IMR-90 (cell line): Measurements from ENCODE around the gene ITGA2. TPM values are rescaled to one million over a fixed set of nuclear protein-coding genes. Genes with fewer than 3 reads are reported as not detected.

Source experiments
- ATAC-seq: fragments of 200-7000 bp; cut with Tn5 transposase; 2 replicates; pipeline ENCODE4 v1.9.1; 2020; ENCODE audit warnings: low read depth, mild to moderate bottlenecking, moderate library complexity
- BruUV-seq: library from RNA; stranded (reverse); fragments of 400-500 nt; replicated peaks from 2 replicates; lab custom pipeline; 2021; lab: Mats Ljungman, UMichigan
- CTCF ChIA-PET: fragments of 300-600 bp; formaldehyde crosslinking; extraction: SDS; loops from one replicate; lab custom pipeline; 2021; ENCODE audit warnings: antibody characterized with exemption; lab: Yijun Ruan, JAX
- POLR2A ChIA-PET: fragments of 300-600 bp; sonication (Branson Sonifier 250); formaldehyde crosslinking; loops from one replicate; lab custom pipeline; 2022; ENCODE audit warnings: antibody characterized with exemption; ENCODE audit not compliant: unreplicated experiment; lab: Charles Lee
- DNase-seq: peaks from one replicate; pipeline ENCODE4 v3.0.0; 2013
- H2AFZ ChIP-seq: replicated peaks from 2 replicates; pipeline ENCODE3; 2013; ENCODE audit warnings: low read length, mild to moderate bottlenecking; ENCODE audit not compliant: poor library complexity
- H2AK5ac ChIP-seq: 2 replicates; pipeline ENCODE4 v1.6.1; 2013; ENCODE audit warnings: low read depth, low read length, inconsistent platforms
- H2AK9ac ChIP-seq: replicated peaks from 2 replicates; pipeline ENCODE3; 2013; ENCODE audit warnings: mild to moderate bottlenecking, low read depth, low read length, moderate library complexity; ENCODE audit not compliant: poor library complexity
- H2BK120ac ChIP-seq: 2 replicates; pipeline ENCODE4 v1.6.1; 2013; ENCODE audit warnings: low read depth, low read length, inconsistent platforms
- H2BK15ac ChIP-seq: 3 replicates; pipeline ENCODE4 v1.6.1; 2013; ENCODE audit warnings: low read depth, low read length, inconsistent platforms
- H2BK20ac ChIP-seq: 2 replicates; pipeline ENCODE4 v1.6.1; 2013; ENCODE audit warnings: low read depth, mild to moderate bottlenecking, inconsistent platforms, low read length, moderate library complexity
- H2BK5ac ChIP-seq: 2 replicates; pipeline ENCODE4 v1.6.1; 2013; ENCODE audit warnings: mild to moderate bottlenecking, low read depth, low read length, inconsistent platforms; ENCODE audit not compliant: poor library complexity, severe bottlenecking
- H3K14ac ChIP-seq: replicated peaks from 2 replicates; pipeline ENCODE4 v1.6.1; 2013; ENCODE audit warnings: low read depth, low read length, inconsistent platforms
- H3K18ac ChIP-seq: 2 replicates; pipeline ENCODE4 v1.6.1; 2013; ENCODE audit warnings: low read depth, low read length, control low read depth
- H3K23ac ChIP-seq: 2 replicates; pipeline ENCODE4 v1.6.1; 2013; ENCODE audit warnings: low read depth, low read length, inconsistent platforms
- H3K27ac ChIP-seq: 2 replicates; pipeline ENCODE4 v1.5.1; 2013; ENCODE audit warnings: mild to moderate bottlenecking, control low read depth, low read length; ENCODE audit not compliant: insufficient read depth
- H3K27me3 ChIP-seq: 2 replicates; pipeline ENCODE4 v1.6.1; 2013; ENCODE audit warnings: low read length; ENCODE audit not compliant: control insufficient read depth, insufficient read depth
- H3K36me3 ChIP-seq: 2 replicates; pipeline ENCODE4 v1.6.1; 2013; ENCODE audit warnings: low read length, mixed read lengths; ENCODE audit not compliant: control insufficient read depth, insufficient read depth
- H3K4ac ChIP-seq: 2 replicates; pipeline ENCODE4 v1.6.1; 2013; ENCODE audit warnings: low read depth, low read length, inconsistent platforms
- H3K4me1 ChIP-seq: 2 replicates; pipeline ENCODE4 v1.6.1; 2013; ENCODE audit warnings: low read length, mixed read lengths; ENCODE audit not compliant: control insufficient read depth, insufficient read depth
- H3K4me2 ChIP-seq: 2 replicates; pipeline ENCODE4 v1.6.1; 2013; ENCODE audit warnings: low read depth, mild to moderate bottlenecking, control low read depth, low read length, moderate library complexity
- H3K4me3 ChIP-seq: 2 replicates; pipeline ENCODE4 v1.5.1; 2013; ENCODE audit warnings: low read depth, mild to moderate bottlenecking, control low read depth, low read length, moderate library complexity; ENCODE audit not compliant: insufficient read depth
- H3K56ac ChIP-seq: 2 replicates; pipeline ENCODE4 v1.6.1; 2013; ENCODE audit warnings: low read length, inconsistent platforms; ENCODE audit not compliant: insufficient read depth; ENCODE audit errors: extremely low read depth
- H3K79me1 ChIP-seq, 2 experiments: 2 replicates each; pipeline ENCODE4 v1.6.1; 2013; ENCODE audit warnings: low read length in 2 of 2, inconsistent platforms in 1 of 2, low read depth in 1 of 2
- H3K9ac ChIP-seq: 2 replicates; pipeline ENCODE4 v1.6.1; 2013; ENCODE audit warnings: low read depth, low read length, control low read depth
- H3K9me1 ChIP-seq: 2 replicates; pipeline ENCODE4 v1.6.1; 2013; ENCODE audit warnings: low read length, inconsistent platforms; ENCODE audit not compliant: insufficient read depth
- H3K9me3 ChIP-seq: 2 replicates; pipeline ENCODE4 v1.6.1; 2013; ENCODE audit warnings: low read length; ENCODE audit not compliant: control insufficient read depth, insufficient read depth
- H4K20me1 ChIP-seq: 2 replicates; pipeline ENCODE4 v1.6.1; 2013; ENCODE audit warnings: low read length, inconsistent platforms; ENCODE audit not compliant: insufficient read depth
- H4K5ac ChIP-seq: 2 replicates; pipeline ENCODE4 v1.6.1; 2013; ENCODE audit warnings: mild to moderate bottlenecking, low read depth, low read length, control low read depth
- H4K8ac ChIP-seq, 2 experiments: 2 replicates each; pipeline ENCODE4 v1.6.1; 2013; ENCODE audit warnings: low read depth in 2 of 2, low read length in 2 of 2, control low read depth in 1 of 2, inconsistent platforms in 1 of 2
- H4K91ac ChIP-seq: 2 replicates; pipeline ENCODE4 v1.6.1; 2013; ENCODE audit warnings: low read depth, low read length, inconsistent platforms; ENCODE audit not compliant: insufficient read depth
- CTCF ChIP-seq: conservative IDR thresholded peaks from 2 replicates; pipeline ENCODE4 v1.5.1; 2012; ENCODE audit warnings: mild to moderate bottlenecking, low read depth, low read length, improper control_type of control experiment
- FOS ChIP-seq: fragments of 150-350 bp; IDR thresholded peaks from 2 replicates; pipeline ENCODE4 v1.6.1; 2016; ENCODE audit warnings: low read depth, low read length
- MXI1 ChIP-seq: IDR thresholded peaks from 2 replicates; pipeline ENCODE4 v1.6.1; 2012; ENCODE audit warnings: low read depth, mild to moderate bottlenecking, low read length, moderate library complexity, borderline replicate concordance
- POLR2A ChIP-seq: IDR thresholded peaks from 2 replicates; pipeline ENCODE4 v1.6.1; 2012; ENCODE audit warnings: mild to moderate bottlenecking, low read depth, low read length
- dilution Hi-C: fragments of 300-500 bp; cut with HindIII; formaldehyde crosslinking; loops from one replicate; pipeline ENCODE4 v1.14.3; 2018; ENCODE audit warnings: low sequenced_read_pairs; ENCODE audit not compliant: unreplicated experiment
- in situ Hi-C: fragments of 300-500 bp; cut with MboI; formaldehyde crosslinking; loops from 3 replicates; pipeline ENCODE4 v1.14.3; 2019; ENCODE audit warnings: low sequenced_read_pairs, inconsistent platforms, mixed read lengths
- intact Hi-C: fragments of 100-400 bp; cut with micrococcal nuclease; formaldehyde crosslinking; loops from 2 replicates; pipeline ENCODE4 v1.10.0; 2022
- polyA plus RNA-seq, 3 experiments: library from polyadenylated mRNA; depleted of rRNA; stranded (reverse); fragments of >200 nt; gene quantifications; 2 replicates each; pipeline ENCODE4 v1.2.3, GENCODE V29; 2012; ENCODE audit warnings: low replicate concordance in 1 of 3
- total RNA-seq: library from RNA; depleted of rRNA; stranded (reverse); fragments of >200 nt; gene quantifications from 2 replicates; pipeline ENCODE4 v1.2.3, GENCODE V29; 2012

ITGA2 gene
- total and polyA plus RNA-seq, 2 of the 4 experiments (the other 2 are of a cell fraction): 23.3 to 93.4 TPM

- no peak overlapping the region for H4K8ac ChIP-seq
- no peak overlapping the region for H3K56ac ChIP-seq
- POLR2A ChIA-PET: no interaction called here
- peaks cover 2% of the 10 kb centered on the region; the same call in 1 of the 2 replicates for H3K9me1 ChIP-seq
- BruUV-seq: no TSS peak
- H4K5ac ChIP-seq: no peak overlapping the region
- no peak overlapping the region for H3K27ac ChIP-seq
- H3K9me3 ChIP-seq: no peaks in the 10 kb centered on the region
- no peak overlapping the region for H3K23ac ChIP-seq
- no peak overlapping the region for H2AFZ ChIP-seq
- H3K14ac ChIP-seq: no peak overlapping the region
- no peak overlapping the region for H2AK9ac ChIP-seq
- peaks cover 8% of the 10 kb centered on the region in 2 experiments; a peak in 2 of 4 replicates for H3K79me1 ChIP-seq
- CTCF ChIA-PET: interaction anchor here (1.2 kb wide), 1 partner anchor 135 kb away, joined by 4 read pairs; no protein-coding TSS in a partner anchor
- no peaks in the 10 kb centered on the region for H4K20me1 ChIP-seq
- no peak overlapping the region for H2BK20ac ChIP-seq
- H3K4ac ChIP-seq: no peak overlapping the region
- H2BK5ac ChIP-seq: no peak overlapping the region
- dilution Hi-C loops: no loop called here
- H2BK120ac ChIP-seq: no peak overlapping the region
- intact Hi-C loops: no loop called here
- ATAC-seq (no peak), DNase-seq (no peak)
- H3K4me2 ChIP-seq: no peak overlapping the region
- TF ChIP-seq POLR2A: no peak
- no peak for TF ChIP-seq MXI1
- TF ChIP-seq FOS: no peak
- TF ChIP-seq CTCF: no peak
- peaks cover 46% of the 10 kb centered on the region for H3K36me3 ChIP-seq
- H2BK15ac ChIP-seq: no peak overlapping the region
- no peak overlapping the region for H3K18ac ChIP-seq
- no peaks in the 10 kb centered on the region for H3K27me3 ChIP-seq
- no peak overlapping the region for H4K91ac ChIP-seq
- H2AK5ac ChIP-seq: no peak overlapping the region
- H3K4me1 ChIP-seq: 0 out of 2 replicates have a peak, but pooled peaks cover 2% of the 10 kb centered on the region
- no peak overlapping the region for H3K9ac ChIP-seq
- in situ Hi-C loops: no loop called here
- H3K4me3 ChIP-seq: no peak overlapping the region
Observed at GRCh38 chr5:53083927-53084326, 94.8 kb downstream of the ITGA2 start.
